Urothelium cell line (cell line): Measurements from ENCODE around the gene TOLLIP.

ENCODE experiments used
- DNase-seq: peaks from one replicate; pipeline ENCODE4 v3.0.0; 2011; ENCODE audit warnings: low spot score, mixed read lengths
- FAIRE-seq: peaks from 2 replicates; lab custom pipeline; 2011; peaks lifted over from hg19 to GRCh38; lab: Jason Lieb, UNC

The TOLLIP gene

GRCh38 chr11:1285316-1285744, 24.1 kb downstream of the TOLLIP start:
- FAIRE-seq (no peak), DNase-seq (no peak)

GRCh38 chr11:1283906-1284305, 25.5 kb downstream of the TOLLIP start:
- FAIRE-seq, result no peak

GRCh38 chr11:1283091-1283511, 26.3 kb downstream of the TOLLIP start:
- FAIRE-seq (no peak), DNase-seq (no peak)

More at GRCh38 chr11:1283906-1284305, 25.5 kb downstream of the TOLLIP start:
- DNase-seq, result no peak

- DNase-seq (no peak), FAIRE-seq (no peak)
These were observed 27.5 kb downstream of the TOLLIP start for GRCh38 chr11:1281974-1282365.

DNA sequence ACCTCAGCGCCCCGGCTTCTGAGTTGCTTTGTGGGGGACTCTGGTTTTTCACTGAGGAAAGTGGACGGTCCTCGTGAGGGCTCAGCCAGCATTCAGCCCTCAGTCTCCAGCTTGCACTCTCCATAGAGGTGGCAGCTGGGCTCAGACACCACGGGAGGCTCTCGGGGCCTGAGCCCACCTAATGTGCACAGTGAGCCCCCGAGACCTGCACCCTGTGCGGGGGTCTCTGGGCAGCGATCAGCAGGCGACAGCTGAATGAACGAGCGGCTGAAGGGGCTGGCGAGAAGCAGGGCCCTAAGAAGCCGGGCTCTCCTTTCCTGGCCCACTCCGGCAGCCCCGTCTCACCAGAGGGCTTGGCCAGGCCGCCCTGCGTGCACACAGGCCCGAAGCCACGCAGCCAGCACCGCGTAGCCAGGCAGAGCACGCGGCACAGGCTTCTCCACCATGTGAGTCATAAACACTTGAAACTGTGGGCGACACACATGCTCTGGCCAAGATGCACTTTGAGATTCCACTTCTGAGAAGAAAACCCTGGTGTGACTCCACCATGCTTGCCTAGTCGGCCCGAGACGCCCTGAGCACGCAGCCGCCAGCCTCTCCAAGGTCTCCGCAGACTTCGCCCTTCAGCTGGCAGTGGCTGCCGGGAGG, 28.0 kb downstream of the TOLLIP start:
- no peak for DNase-seq
- FAIRE-seq, result no peak

DNA sequence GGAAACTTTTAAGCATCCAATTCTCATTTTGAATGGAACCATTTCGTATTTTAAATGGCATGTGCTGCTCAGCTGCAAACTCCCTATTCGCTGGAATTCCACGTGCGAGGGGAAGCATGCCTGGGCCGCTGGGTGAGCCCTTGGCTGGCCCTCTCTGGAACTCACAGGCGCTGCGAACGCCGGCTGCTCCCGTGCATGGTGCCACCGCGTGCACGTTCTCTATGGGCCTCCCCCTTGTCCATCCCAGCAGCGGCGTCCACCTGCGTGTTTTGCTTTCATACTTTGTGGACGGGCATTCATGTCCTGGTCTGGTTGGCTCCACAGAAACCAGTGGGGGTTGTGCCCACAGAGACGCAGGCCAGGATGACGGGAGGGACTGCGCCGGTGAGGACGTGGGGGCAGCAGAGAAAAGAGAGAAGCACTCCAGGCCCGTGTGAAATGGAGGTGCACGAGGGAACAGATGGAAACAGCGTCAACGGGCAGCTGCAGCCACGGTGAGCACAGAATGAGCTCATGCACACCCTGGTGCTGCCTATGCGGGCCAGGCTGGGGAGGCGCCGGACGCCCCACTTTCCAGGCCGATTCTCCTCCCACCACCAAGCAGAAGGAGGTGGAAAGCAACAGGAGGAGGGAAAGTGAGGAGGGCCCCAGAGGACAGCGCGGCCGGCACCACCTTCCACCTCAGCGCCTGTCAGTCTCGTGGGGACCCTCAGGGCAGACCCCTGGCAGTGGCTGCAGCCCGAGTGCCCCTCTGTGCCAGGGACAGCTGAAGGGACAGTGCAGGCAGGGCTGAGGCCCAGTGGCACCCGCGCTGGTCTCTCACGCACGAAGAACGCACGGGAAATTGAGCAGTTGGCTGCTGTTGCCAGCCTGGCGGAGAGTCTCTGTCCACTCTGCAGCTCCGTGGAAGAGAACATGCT, 29.1 kb downstream of the TOLLIP start:
- FAIRE-seq (no peak), DNase-seq (no peak)

DNA sequence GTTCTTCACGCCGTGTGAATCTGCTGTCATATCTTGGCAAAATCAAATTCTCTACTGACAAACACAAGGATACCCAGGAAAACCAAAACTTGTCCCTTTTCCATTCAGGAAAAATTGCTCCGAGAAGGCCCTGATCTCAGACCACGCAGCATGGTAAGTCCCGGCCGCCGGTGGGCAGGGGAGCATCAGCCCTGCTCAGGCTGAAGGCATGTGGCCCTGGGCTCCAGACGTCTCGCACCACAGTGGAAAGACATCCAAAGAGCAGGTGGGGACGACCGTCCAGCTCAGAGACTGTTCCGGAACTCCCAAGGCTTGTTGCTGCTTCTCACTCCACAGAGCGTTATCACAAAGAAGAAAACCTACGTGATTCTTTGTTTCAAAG, 29.8 kb downstream of the TOLLIP start:
- DNase-seq (no peak), FAIRE-seq (no peak)

- no peak for FAIRE-seq
- no peak for DNase-seq
These were observed 30.4 kb downstream of the TOLLIP start for GRCh38 chr11:1278766-1279673.

DNA sequence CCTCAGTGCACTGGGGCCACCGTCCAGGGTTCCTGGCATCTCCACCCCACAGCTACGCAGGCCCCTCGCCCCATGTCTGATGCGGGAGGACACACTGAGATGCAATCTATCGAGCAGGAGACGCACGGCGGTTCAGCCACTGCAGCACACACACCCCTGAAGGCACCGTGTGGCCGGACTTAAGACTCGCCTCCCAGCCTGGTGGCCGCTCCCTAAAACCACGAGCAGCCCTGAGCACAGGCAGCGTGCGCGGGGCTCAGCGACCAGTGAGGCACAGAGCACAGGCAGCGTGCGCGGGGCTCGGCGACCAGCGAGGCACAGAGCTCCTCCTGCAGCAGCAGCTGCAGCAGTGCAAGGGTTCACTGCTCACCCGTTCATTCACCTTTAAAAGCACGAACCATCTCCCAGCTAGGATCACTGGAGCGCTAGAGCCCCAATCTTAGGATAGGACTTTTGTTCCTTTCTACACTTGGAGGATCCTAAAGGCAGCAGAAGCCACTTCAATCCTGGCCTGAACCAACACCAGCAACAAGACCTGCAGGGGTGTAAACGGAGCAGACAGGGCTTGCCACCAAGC, 31.4 kb downstream of the TOLLIP start:
- FAIRE-seq (no peak), DNase-seq (no peak)

GRCh38 chr11:1276866-1277615, 32.4 kb downstream of the TOLLIP start:
- FAIRE-seq, result no peak
- no peak for DNase-seq

DNA sequence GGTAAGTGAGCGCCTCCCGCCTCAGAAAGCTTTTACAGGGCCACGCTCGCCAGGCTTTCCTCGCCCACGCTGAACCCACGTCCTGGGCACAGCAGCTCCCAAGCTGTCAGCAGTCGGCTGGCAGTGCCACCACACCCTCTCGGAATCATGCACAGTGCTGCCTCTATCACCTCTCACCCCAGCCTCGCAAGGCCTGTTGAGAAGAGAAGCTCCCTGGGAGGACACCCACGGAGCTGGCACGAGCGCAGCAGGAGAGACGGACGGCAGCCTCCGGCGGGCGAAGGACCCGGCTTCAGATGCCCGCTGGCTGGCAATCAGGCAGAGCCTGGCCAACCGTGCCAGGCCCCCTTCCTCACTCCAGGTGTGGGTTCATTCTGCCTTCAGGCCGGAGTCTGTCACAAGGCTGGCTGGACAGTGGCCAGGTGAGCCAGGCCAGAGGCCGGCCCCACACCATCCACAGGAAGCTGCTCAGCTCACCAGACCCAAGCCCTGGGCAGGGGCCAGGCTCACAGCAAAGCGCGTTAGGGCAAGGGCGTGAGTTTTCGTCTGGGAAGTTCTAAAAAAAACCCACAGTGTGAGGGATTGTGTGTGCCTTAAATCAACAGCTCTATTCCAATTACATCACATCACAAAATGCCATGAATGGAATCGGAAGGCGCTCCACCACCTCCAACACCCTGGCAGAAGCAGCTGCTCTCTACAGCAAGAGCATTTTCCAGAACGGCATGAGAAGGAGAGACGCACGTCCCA, 33.2 kb downstream of the TOLLIP start:
- DNase-seq (no peak), FAIRE-seq (no peak)

- DNase-seq (no peak), FAIRE-seq (no peak)
These were observed 34.4 kb downstream of the TOLLIP start for GRCh38 chr11:1275021-1275420.

DNA sequence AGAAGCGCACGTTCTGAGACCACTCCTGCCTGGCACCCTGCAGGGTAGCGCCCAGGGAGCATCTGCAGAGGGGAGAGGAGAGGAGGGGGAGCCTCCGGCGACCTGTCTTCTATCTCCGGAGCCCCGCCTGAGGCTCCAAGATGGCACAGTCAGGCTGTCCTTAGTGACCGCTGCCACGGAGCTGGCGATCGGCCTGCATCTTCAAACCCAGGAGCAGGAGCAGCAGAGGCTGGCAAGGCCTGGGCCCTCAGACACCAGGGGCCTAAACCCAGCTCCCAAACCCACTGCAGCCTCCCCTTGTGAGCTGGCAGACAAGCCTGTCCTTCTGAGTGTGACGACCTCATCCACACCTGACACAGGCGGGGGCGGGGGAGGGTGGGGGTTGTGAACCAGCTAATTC, 34.9 kb downstream of the TOLLIP start:
- FAIRE-seq (no peak), DNase-seq (no peak)

DNA sequence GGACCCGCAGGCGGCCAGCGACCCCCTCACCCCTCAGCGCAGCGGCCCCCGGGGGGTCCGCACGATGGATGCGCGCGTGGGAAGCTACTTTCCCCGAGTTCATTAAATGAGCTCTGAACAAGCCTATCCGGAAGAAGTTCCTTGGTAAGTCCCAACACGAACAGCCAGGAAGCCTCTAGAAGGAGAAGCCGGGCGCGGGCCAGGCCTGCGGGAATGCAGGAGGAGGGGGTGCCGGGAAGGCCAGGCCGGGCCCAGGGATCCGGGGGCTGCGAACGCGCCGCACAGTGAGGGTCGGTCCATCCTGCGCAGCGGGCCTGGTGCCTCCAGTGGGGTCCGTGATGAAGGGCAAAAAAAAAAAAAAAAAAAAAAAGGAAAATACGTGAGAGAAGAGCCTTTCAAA, 36.9 kb downstream of the TOLLIP start:
- DNase-seq (no peak), FAIRE-seq (no peak)

DNA sequence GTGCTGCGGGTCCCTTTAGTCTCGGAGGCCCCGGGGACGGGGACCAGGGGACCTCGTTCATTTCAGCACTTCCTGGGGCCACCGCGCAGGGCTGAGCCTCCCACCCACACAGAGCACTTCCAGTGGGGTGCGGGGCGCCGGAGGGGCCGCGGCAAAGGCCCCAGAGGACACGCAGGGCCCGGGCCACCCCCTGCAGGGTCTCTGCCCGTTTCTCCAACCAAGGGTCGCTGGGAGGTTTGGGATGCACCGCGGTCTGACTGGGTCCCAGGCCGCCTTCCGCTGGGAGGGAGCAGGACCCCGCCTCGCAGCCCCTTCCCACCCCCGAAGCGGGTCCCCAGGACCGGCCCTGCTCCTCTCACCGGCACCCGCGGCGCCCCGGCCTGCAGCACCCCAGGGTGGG, 37.5 kb downstream of the TOLLIP start:
- FAIRE-seq, result no peak
- DNase-seq, result no peak

DNA sequence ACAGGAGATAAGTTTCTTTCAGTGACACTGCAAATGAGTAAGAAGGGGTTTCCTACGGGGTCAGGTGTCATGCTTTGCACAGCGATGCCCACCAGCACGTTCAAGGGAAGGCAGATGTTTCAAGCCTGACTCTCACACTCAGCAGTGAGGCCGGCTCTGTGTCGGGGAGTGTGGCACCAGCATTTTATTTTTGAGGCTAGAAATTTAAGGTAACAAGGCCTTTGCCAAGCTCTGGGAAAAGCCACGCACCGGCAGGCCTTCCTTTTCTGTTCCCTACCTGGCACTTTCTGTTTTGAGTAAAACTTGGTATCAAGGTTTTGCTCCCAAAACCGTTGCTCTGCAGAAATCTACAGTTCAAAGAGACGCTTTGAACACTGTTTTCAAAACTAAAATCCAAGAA, 38.0 kb downstream of the TOLLIP start:
- DNase-seq (no peak), FAIRE-seq (no peak)

- DNase-seq, result no peak
- no peak for FAIRE-seq
These were observed 38.4 kb downstream of the TOLLIP start for GRCh38 chr11:1271002-1271401.

DNA sequence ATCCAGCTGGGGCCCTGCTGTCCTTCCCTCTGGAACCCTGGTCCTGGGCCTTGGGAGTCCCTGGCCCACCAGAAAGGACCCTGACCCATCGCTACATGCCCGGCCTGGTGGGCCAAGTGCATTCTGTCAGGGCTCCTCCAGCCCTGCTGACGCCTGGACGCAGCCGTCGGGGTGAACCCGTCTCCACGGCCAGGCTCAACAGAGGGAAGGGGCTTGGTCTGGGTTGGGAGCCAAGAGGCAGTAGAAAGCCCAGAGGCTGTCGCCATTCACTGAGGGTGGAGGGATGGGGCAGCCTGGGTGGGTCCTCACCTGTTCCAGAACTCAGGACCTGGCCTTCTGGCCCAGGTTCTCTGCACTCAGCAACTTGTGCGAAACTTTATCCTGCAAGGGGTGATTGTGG, 39.0 kb downstream of the TOLLIP start:
- FAIRE-seq (no peak), DNase-seq (no peak)

DNA sequence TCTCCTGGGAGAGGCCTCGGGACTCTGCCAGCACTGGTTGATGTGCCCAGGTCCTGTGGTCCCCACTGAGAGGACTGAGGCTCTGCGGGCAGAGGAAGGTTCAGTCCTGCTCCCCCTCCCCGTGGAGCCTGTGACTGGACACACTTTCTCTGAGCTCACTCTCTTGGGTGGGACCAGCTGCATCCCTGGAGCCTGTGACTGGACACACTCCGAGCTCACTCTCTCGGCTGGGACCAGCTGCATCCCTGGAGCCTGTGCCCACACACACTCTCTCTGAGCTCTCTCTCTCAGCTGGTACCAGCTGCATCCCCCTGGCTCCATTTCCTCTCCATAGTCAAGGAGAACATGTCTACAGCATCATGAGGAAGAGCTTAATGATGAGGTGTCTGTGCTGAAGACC, 39.5 kb downstream of the TOLLIP start:
- no peak for FAIRE-seq

More for the DNA sequence above, 39.5 kb downstream of the TOLLIP start:
- DNase-seq, result no peak
